Mammary epithelial cell (primary cell): ENCODE results near the gene ZNF738.

Experiments used
- CTCF ChIP-seq, 2 donors: IDR thresholded peaks in 1 of 2; conservative IDR thresholded peaks in 1 of 2; 2 replicates each; pipeline ENCODE4 v1.5.1; 2011 to 2012; ENCODE audit warnings: inconsistent platforms in 2 of 2, low read length in 2 of 2, mild to moderate bottlenecking in 2 of 2, control low read depth in 1 of 2, low read depth in 1 of 2; ENCODE audit not compliant: insufficient read depth in 1 of 2; ENCODE audit errors: extremely low read depth in 1 of 2
- EZH2 ChIP-seq: IDR thresholded peaks from 2 replicates; pipeline ENCODE4 v1.6.1; 2012; ENCODE audit warnings: low read length, inconsistent platforms, borderline replicate concordance

GRCh38 chr19:21362291-21362690 is 3.5 kb downstream of the ZNF738 start:
- no peak for TF ChIP-seq CTCF (conservative IDR thresholded peaks at IDR 0.05 in 1 of 2, IDR thresholded peaks at IDR 0.05 in 1 of 2; ENCODE audit: extremely low read depth in 1 of 2, insufficient read depth in 1 of 2, low read depth in 1 of 2, low read length in 2 of 2)
- TF ChIP-seq EZH2: no peak
